DMS79 (cell line): ENCODE results near the gene TXN.
"Not testable (repeated sequence)": the region's sequence is repeated elsewhere in the genome, so short reads cannot be mapped to it uniquely, and the experiment has no call there.

Experiments used
- DNase-seq: peaks from one replicate; lab custom pipeline; 2025; lab: John Stamatoyannopoulos, UW

The TXN gene

DNA sequence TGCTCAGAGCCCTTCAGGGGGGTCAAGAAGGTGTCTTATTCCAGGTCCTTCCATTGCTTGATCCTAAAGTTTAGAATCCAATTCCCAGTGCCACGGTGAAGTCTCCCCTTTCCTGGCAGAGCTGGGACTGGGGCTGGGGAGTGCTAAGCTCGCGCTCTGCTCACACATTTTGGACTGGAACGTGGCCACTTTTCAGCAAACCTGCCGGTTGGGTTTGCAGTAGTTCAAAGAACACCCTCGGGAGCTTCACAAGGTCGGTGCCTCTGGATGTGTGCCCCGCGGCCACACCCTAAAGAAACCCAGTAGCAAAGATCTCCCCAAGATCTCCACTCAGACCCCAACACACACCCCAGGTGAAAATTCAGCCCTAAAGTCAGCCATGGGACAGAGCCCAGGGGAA lies 48.3 kb downstream of the TXN start, which contains the start of gene C9orf152:
C9orf152 (minus strand) TSS at position 129 of the 400 bp plus-strand sequence. CDS start 580 bp downstream, outside the sequence.
- DNase-seq, result no peak

DNA sequence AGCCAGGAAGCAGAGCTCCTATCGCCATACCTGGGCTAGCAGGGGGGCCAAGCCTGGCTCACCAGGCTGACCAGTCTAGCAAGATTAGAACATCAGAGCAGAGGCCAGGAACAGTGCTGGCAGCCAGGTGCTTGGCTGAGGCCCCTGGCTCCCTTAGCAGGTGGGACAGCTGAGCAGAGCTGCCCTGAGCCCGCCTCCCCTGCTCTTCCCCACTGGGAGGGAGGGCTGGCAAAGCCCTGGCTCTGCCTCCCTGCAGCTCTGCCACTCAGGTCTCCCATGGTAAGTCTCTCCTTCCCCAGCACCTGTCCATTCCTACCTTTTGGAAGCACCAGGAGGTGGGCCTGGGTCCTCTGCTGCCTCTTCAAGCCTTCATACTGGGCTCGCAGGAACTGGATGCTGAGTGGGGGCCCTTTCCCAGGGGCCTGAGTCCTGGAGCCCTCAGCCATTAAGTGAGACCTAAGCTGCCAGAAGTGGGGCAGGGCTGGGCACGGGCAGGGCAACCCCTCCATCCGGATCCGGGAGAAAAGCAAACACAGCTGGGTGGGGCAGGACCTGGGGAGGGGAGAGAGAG lies 49.2 kb downstream of the TXN start:
- no peak for DNase-seq

- no peak for DNase-seq
Observed at GRCh38 chr9:110206389-110206788, 49.9 kb downstream of the TXN start.

GRCh38 chr9:110205612-110206011 lies 50.7 kb downstream of the TXN start:
- not testable (repeated sequence) for DNase-seq

- DNase-seq, result no peak
Observed at GRCh38 chr9:110202232-110202631, 54.1 kb downstream of the TXN start.

DNA sequence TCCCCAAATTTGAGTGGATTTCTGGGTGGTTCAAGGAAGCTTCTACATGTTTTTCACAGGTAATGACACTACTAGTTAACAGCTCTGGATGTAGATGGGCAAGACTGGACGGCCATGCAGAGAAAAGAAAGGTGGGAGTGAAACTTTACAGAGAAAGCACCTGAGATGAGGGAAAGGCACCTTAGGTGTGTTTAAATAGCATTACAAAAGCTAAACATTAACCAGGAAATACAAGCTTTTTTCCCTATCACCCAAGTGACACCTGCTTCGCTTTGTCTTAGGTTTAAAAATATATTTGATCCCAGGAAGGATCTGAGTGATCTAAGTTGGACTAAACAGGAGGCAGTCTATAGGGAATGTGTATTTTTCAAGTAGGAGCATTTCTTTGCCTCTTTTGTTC lies 56.7 kb downstream of the TXN start:
- no peak for DNase-seq

- no peak for DNase-seq
Observed at GRCh38 chr9:110198357-110198756, 58.0 kb downstream of the TXN start.

DNA sequence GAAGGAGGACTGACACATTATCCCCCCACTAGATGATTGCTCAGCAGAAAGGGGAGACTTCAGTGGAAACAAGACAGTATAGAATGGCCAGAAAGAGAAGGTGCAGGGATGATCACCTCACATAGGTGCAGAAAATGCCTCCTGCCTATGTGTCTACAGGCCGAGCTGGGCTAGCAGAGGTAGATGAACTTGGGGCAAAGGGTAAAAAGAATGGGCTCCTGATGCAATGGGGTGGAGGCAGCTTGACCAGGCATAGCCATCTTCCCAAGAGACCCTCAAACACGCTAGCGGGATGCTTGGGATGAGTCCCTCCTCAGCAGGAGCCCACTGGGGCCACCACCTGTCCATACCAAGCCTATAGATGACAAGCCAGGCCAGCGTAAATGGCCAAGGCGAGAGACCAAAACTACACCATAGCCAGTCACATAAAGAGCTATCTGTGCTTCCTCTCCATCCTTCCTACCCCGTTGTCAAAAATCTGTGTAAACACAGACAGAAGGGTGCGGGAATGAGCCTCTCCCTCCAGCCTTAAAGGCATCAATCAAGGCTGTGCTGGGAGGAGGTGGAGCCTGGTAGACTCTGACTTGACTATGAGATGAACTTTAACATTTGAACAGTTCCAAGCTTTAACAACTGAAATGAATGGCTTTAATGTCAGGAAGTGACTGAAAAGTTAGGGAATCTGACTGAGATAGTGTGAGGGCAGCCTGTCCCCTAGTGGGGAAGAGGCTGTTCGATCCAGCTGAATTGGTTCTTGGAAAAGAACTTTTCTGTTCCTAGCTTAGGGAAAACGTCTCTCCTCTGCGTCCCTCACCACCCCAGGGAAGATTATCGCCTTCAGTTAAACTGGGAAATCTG lies 58.7 kb downstream of the TXN start:
- no peak for DNase-seq

DNA sequence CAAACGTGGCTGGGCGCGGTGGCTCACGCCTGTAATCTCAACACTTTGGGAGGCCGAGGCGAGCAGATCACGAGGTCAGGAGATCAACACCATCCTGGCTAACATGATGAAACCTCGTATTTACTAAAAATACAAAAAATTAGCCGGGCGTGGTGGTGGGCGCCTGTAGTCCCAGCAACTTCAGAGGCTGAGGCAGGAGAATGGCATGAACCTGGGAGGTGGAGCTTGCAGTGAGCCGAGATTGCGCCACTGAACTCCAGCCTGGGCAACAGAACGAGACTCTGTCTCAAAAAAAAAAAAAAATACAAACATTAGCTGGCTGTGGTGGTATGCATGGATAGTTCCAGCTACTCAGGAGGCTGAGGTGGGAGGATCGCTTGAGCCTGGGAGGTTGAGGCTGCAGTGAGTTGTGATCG lies 60.2 kb downstream of the TXN start:
- not testable (repeated sequence) for DNase-seq
